Measurements from ENCODE around the gene TSPAN15.

TSPAN15 gene

GRCh38 chr10:69418052-69418752 lies 33.1 kb upstream of the TSPAN15 start:
- DNase-seq: no peak

- no peak for DNase-seq
Measured at GRCh38 chr10:69419096-69419743, 32.0 kb upstream of the TSPAN15 start.

GRCh38 chr10:69419744-69420126 lies 31.5 kb upstream of the TSPAN15 start:
- no peak for DNase-seq

GRCh38 chr10:69421611-69422308 lies 29.5 kb upstream of the TSPAN15 start:
- no peak for DNase-seq

- no peak for DNase-seq
Measured at GRCh38 chr10:69422676-69423075, 28.6 kb upstream of the TSPAN15 start.

- DNase-seq: no peak
Measured at GRCh38 chr10:69425041-69425440, 26.2 kb upstream of the TSPAN15 start.

- peak; percentile 15 for DNase-seq
Measured at GRCh38 chr10:69425511-69426298, 25.6 kb upstream of the TSPAN15 start.

GRCh38 chr10:69426376-69426727 lies 24.9 kb upstream of the TSPAN15 start:
- DNase-seq: no peak

GRCh38 chr10:69428165-69428564 lies 23.1 kb upstream of the TSPAN15 start:
- DNase-seq: no peak

GRCh38 chr10:69434169-69434568 lies 17.1 kb upstream of the TSPAN15 start:
- DNase-seq: no peak

GRCh38 chr10:69434926-69435325 lies 16.3 kb upstream of the TSPAN15 start:
- DNase-seq: no peak

- DNase-seq: no peak
Measured at GRCh38 chr10:69435966-69436520, 15.2 kb upstream of the TSPAN15 start.

- no peak for DNase-seq
Measured at GRCh38 chr10:69437321-69438259, 13.7 kb upstream of the TSPAN15 start.

GRCh38 chr10:69438536-69439349 lies 12.5 kb upstream of the TSPAN15 start:
- DNase-seq: no peak

GRCh38 chr10:69439350-69439739 lies 11.9 kb upstream of the TSPAN15 start:
- DNase-seq: no peak

- no peak for DNase-seq
Measured at GRCh38 chr10:69439813-69440506, 11.3 kb upstream of the TSPAN15 start.

GRCh38 chr10:69443354-69443753 lies 7.9 kb upstream of the TSPAN15 start:
- DNase-seq: no peak

- no peak for DNase-seq
Measured at GRCh38 chr10:69445041-69445440, 6.2 kb upstream of the TSPAN15 start.

GRCh38 chr10:69446229-69446628 lies 5.0 kb upstream of the TSPAN15 start:
- no peak for DNase-seq

- DNase-seq: no peak
Measured at GRCh38 chr10:69446650-69447151, 4.6 kb upstream of the TSPAN15 start.
